HG03039 (cell line): ENCODE results near the gene COP1.

Experiments used
- ATAC-seq: cut with Tn5 transposase; IDR thresholded peaks from one replicate; pipeline ENCODE4 v1.9.1; 2021; ENCODE audit warnings: mild to moderate bottlenecking, moderate library complexity; ENCODE audit not compliant: unreplicated experiment

COP1 gene

DNA sequence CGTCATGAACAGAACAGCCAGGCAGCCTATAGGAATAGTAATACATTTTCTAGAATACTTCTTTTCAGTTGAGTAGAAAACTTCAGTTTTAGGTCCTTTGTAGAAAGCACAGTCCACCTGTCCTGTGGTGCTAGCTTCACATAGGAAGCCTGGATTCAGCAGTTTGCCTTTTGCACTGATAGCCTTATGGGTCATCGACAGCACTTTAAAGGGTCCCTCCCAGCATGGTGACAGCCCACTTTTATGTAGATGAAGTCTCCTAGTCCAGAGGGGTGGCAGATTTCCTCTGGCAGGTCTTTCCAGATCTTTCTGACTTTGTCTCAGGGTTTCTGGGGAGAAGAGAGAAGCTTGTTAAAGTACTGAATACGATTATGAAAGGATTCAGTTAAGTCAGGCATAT is 302.3 kb downstream of the COP1 start:
- ATAC-seq: no peak

DNA sequence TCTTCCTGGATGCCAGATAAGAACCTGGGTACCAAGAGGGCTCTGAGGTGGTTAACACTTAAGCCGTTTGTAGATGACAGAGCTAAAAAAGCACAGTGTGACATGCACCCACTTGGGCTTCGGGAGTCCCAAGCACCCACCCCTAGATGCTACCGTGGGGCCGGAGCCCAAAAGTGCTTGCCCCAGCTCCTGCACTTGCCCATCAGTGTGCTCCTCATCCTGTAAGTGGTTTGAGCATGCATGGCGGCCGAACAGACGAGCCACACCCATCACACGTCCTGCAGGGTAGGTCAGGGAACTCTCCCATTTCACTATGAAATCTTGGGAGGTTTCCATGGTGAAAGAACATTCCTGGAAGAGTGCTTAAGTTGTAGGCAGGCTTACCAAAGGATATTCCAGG is 304.8 kb downstream of the COP1 start:
- ATAC-seq: no peak

DNA sequence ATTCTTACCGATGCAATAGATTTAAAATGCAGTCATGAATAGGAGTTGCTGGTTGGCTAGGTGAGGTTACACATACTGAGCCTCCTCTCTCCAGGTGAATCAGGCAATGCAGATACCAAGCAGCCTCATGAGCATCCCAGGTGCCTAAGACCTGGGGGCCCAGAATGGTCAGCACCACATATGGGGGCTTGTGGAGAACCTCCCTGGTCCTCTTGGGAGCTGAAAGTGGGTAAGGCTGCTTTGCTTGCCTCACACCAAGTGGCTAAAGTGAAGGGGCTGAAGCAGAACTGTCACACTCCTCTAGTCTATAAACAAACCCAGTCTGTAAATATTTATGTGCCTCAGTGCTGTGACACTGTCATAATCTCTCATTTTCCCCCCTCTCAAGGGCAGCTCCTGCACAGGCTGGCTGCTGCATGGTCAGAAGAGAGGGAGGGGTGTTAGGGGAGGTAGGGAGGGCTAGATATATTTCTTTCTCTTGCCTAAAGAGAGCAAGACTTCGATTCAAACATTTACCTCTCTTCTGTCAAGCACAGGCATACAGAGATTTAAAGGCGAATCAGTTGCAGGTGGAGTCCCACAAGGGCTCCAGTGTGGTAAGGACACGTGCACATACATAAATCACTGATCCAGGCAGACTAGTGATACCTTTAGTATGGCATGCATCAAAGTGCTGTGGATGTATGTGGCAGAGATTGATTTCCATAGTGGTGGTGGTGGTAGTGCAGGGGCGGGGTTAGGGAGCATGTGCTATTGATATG is 305.8 kb downstream of the COP1 start:
- ATAC-seq: no peak

DNA sequence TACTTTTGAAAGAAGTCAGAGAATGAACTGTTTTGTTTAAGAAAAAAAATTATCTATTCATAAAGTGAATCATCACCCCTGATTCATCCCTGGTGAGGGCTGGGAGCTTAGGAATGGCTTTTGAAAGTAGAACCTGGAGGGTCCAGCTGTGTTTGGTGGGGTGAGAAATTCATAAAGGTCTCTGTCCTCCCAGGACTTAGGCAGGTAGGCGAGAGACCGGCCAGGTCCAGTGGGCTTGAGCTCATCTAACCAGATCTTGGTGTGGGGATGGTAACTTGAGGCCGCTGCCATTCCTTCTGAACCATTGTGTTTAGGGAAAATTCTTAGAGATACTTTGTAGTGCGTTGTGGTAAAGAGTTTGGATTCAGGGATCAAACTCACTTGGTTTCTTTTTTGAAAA is 306.9 kb downstream of the COP1 start:
- ATAC-seq: no peak

DNA sequence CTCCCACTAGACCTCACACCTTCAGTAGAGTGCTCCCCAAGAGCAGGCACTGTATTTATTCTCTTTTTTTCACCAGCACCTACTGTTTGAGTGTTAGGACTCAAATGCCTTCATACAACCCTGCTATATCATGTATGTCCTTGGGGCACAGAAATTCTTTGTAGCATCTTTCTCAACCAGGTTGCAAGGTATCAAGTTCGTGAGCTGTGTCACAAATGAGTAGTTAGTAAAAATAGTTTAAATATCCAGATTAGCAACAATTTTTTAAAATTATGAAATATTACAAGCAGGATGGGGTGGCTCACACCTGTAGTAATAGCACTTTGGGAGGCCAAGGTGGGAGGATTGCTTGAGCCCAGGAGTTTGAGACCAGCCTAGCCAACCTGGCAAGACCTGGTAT is 311.1 kb downstream of the COP1 start:
- ATAC-seq: no peak
